Neural cell (in vitro differentiated cells): ENCODE data around the gene SPRED1. TPM values are rescaled to one million over a fixed set of nuclear protein-coding genes. Genes with fewer than 3 reads are reported as not detected.

Source experiments
- H2AFZ ChIP-seq: fragments of 200-600, 300-800 bp; sonication (generic), shearing (Covaris generic); 2 replicates; pipeline ENCODE4 v1.6.0; 2014; ENCODE audit warnings: low read depth, mild to moderate bottlenecking, antibody characterized with exemption, low read length, moderate library complexity
- H3F3A ChIP-seq: fragments of 200-600 bp; shearing (Covaris generic); 2 replicates; pipeline ENCODE4 v1.6.1; 2016; ENCODE audit warnings: mild to moderate bottlenecking, moderate library complexity, mixed read lengths, antibody characterized with exemption, low read length; ENCODE audit not compliant: insufficient read depth, poor library complexity, severe bottlenecking
- H3K27ac ChIP-seq: fragments of 200-600, 300-800 bp; sonication (generic), shearing (Covaris generic); 2 replicates; pipeline ENCODE4 v1.5.1; 2014; ENCODE audit warnings: mild to moderate bottlenecking, low read length, moderate library complexity
- H3K27me3 ChIP-seq: fragments of 300-800, 200-600 bp; sonication (generic), shearing (Covaris generic); 2 replicates; pipeline ENCODE4 v1.6.0; 2014; ENCODE audit warnings: mild to moderate bottlenecking, low read depth, low read length, moderate library complexity; ENCODE audit not compliant: insufficient read depth
- H3K36me3 ChIP-seq: fragments of 300-800, 200-600 bp; sonication (generic), shearing (Covaris generic); 2 replicates; pipeline ENCODE4 v1.5.1; 2014; ENCODE audit warnings: mild to moderate bottlenecking, antibody characterized with exemption, low read length, moderate library complexity; ENCODE audit not compliant: insufficient read depth
- H3K4me2 ChIP-seq: fragments of 300-800, 200-600 bp; sonication (generic), shearing (Covaris generic); 2 replicates; pipeline ENCODE4 v1.6.0; 2014; ENCODE audit warnings: mild to moderate bottlenecking, low read length
- H3K4me3 ChIP-seq: fragments of 300-800, 200-600 bp; sonication (generic), shearing (Covaris generic); 2 replicates; pipeline ENCODE4 v1.5.1; 2014; ENCODE audit warnings: mild to moderate bottlenecking, low read length, moderate library complexity
- H3K79me2 ChIP-seq: fragments of 200-600 bp; shearing (Covaris generic); replicated peaks from 2 replicates; pipeline ENCODE4 v1.6.0; 2014; ENCODE audit warnings: mild to moderate bottlenecking, low read length, moderate library complexity; ENCODE audit not compliant: insufficient read depth
- H3K9ac ChIP-seq: fragments of 300-800, 200-600 bp; sonication (generic), shearing (Covaris generic); 2 replicates; pipeline ENCODE4 v1.6.1; 2016; ENCODE audit warnings: mild to moderate bottlenecking, low read length, mixed read lengths
- H3K9me2 ChIP-seq: fragments of 200-600 bp; shearing (Covaris generic); 2 replicates; pipeline ENCODE4 v1.6.1; 2016; ENCODE audit warnings: mild to moderate bottlenecking, low read length, mixed read lengths; ENCODE audit not compliant: insufficient read depth
- H3K9me3 ChIP-seq: fragments of 200-600, 300-800 bp; sonication (generic), shearing (Covaris generic); 2 replicates; pipeline ENCODE4 v1.6.1; 2016; ENCODE audit warnings: mild to moderate bottlenecking, mixed run types, low read length, moderate library complexity, mixed read lengths
- H4K20me1 ChIP-seq: fragments of 200-600 bp; shearing (Covaris generic); 2 replicates; pipeline ENCODE4 v1.6.1; 2016; ENCODE audit warnings: mild to moderate bottlenecking, mixed run types; ENCODE audit not compliant: insufficient read depth
- CTCF ChIP-seq: fragments of 450-650 bp; IDR thresholded peaks from 2 replicates; pipeline ENCODE4 v1.5.1; 2014; ENCODE audit warnings: antibody characterized with exemption, mild to moderate bottlenecking, moderate library complexity; ENCODE audit not compliant: poor library complexity, severe bottlenecking
- EP300 ChIP-seq: fragments of 450-650 bp; conservative IDR thresholded peaks from 2 replicates; pipeline ENCODE4 v1.6.1; 2014; ENCODE audit warnings: antibody characterized with exemption, mild to moderate bottlenecking, moderate library complexity; ENCODE audit not compliant: poor library complexity, severe bottlenecking
- EZH2 ChIP-seq: fragments of 200-600, 300-800 bp; shearing (Covaris generic), sonication (generic); IDR thresholded peaks from 2 replicates; pipeline ENCODE4 v1.6.1; 2014; ENCODE audit warnings: antibody characterized with exemption, low read length, borderline replicate concordance, mild to moderate bottlenecking; ENCODE audit not compliant: insufficient read depth, poor library complexity, severe bottlenecking
- MXI1 ChIP-seq: fragments of 450-650 bp; conservative IDR thresholded peaks from 2 replicates; pipeline ENCODE4 v1.6.1; 2014; ENCODE audit warnings: antibody characterized with exemption, mild to moderate bottlenecking; ENCODE audit not compliant: poor library complexity, severe bottlenecking
- POLR2AphosphoS5 ChIP-seq: IDR thresholded peaks from 2 replicates; pipeline ENCODE4 v1.6.1; 2012
- RAD21 ChIP-seq: fragments of 450-650 bp; conservative IDR thresholded peaks from 2 replicates; pipeline ENCODE4 v1.6.1; 2014; ENCODE audit warnings: antibody characterized with exemption, mild to moderate bottlenecking, moderate library complexity
- REST ChIP-seq: IDR thresholded peaks from 2 replicates; pipeline ENCODE4 v1.6.1; 2012; ENCODE audit warnings: borderline replicate concordance
- SMC3 ChIP-seq: fragments of 450-650 bp; conservative IDR thresholded peaks from 2 replicates; pipeline ENCODE4 v1.6.1; 2014; ENCODE audit warnings: antibody characterized with exemption, mild to moderate bottlenecking, moderate library complexity; ENCODE audit not compliant: poor library complexity
- TAF1 ChIP-seq: IDR thresholded peaks from 2 replicates; pipeline ENCODE4 v1.6.1; 2012; ENCODE audit warnings: low read depth
- polyA plus RNA-seq: library from polyadenylated mRNA; depleted of rRNA; stranded (reverse); fragments of >200 nt; gene quantifications from 2 replicates; pipeline ENCODE4 v1.2.3, GENCODE V29; 2014

The SPRED1 gene
- polyA plus RNA-seq, 1 donor from 2014 or later: 12.0 TPM

- no peak for TF ChIP-seq MXI1
- no peak for TF ChIP-seq TAF1
- no peak for TF ChIP-seq SMC3
- no peaks in the 10 kb centered on the region for H3K79me2 ChIP-seq
- H3K4me3 ChIP-seq: no peak overlapping the region
- no peaks in the 10 kb centered on the region for H3K9me3 ChIP-seq
- H3K9me2 ChIP-seq: no peaks in the 10 kb centered on the region
- no peak overlapping the region for H3K27ac ChIP-seq
- no peaks in the 10 kb centered on the region for H4K20me1 ChIP-seq
- no peaks in the 10 kb centered on the region for H3K36me3 ChIP-seq
- no peak overlapping the region for H3K9ac ChIP-seq
- H2AFZ ChIP-seq: no peak overlapping the region
- no peak overlapping the region for H3K4me2 ChIP-seq
- H3K27me3 ChIP-seq: no peaks in the 10 kb centered on the region
- no peaks in the 10 kb centered on the region for H3F3A ChIP-seq
Measured at GRCh38 chr15:38217191-38217595, 35.4 kb upstream of the SPRED1 start.

GRCh38 chr15:38217788-38218609, 34.6 kb upstream of the SPRED1 start:
- Histone ChIP-seq H3K9ac (no peak overlapping the region), H3K27me3 (no peaks in the 10 kb centered on the region), H2AFZ (no peak overlapping the region), H3F3A (no peaks in the 10 kb centered on the region), H3K4me3 (no peak overlapping the region), H3K9me2 (no peaks in the 10 kb centered on the region), H4K20me1 (no peaks in the 10 kb centered on the region), H3K36me3 (no peaks in the 10 kb centered on the region), H3K27ac (no peak overlapping the region), H3K4me2 (no peak overlapping the region), H3K9me3 (no peaks in the 10 kb centered on the region), H3K79me2 (no peaks in the 10 kb centered on the region)
- TF ChIP-seq TAF1 (no peak), MXI1 (no peak), EZH2 (no peak), RAD21 (no peak), EP300 (no peak), POLR2AphosphoS5 (no peak), REST (no peak), CTCF (no peak), SMC3 (no peak)
